ENCODE measurements around the gene MAPK8IP1. TPM values are rescaled to one million over a fixed set of nuclear protein-coding genes. Genes with fewer than 3 reads are reported as not detected.

Gene MAPK8IP1
- polyA plus RNA-seq, 1 donor from 2014 or later = 58.8 TPM

GRCh38 chr11:45899086-45899447, 13.6 kb downstream of the MAPK8IP1 start:
- Histone ChIP-seq H2AFZ (ENCODE audit: low read depth, low read length) (no peak overlapping the region), H3F3A (ENCODE audit: insufficient read depth, low read length, poor library complexity, severe bottlenecking) (no peaks in the 10 kb centered on the region), H3K27ac (ENCODE audit: low read length) (peak overlapping the region; percentile 97), H3K9ac (ENCODE audit: low read length) (peak overlapping the region; percentile 84), H3K9me2 (ENCODE audit: insufficient read depth, low read length) (no peaks in the 10 kb centered on the region), H3K9me3 (ENCODE audit: low read length) (no peaks in the 10 kb centered on the region), H3K4me2 (ENCODE audit: low read length) (peak overlapping the region; percentile 67), H3K79me2 (replicated peaks; ENCODE audit: insufficient read depth, low read length) (peaks cover 35% of the 10 kb centered on the region), H3K36me3 (ENCODE audit: insufficient read depth, low read length) (no peaks in the 10 kb centered on the region), H3K4me3 (ENCODE audit: low read length) (peak overlapping the region; percentile 86), H3K27me3 (ENCODE audit: insufficient read depth, low read depth, low read length) (no peaks in the 10 kb centered on the region), H4K20me1 (ENCODE audit: insufficient read depth) (peaks cover 3% of the 10 kb centered on the region)
- no peak for TF ChIP-seq MXI1 (conservative IDR thresholded peaks at IDR 0.05; ENCODE audit: poor library complexity, severe bottlenecking)
- TF ChIP-seq TAF1 (IDR thresholded peaks at IDR 0.05; ENCODE audit: low read depth) = no peak
- TF ChIP-seq EZH2 (IDR thresholded peaks at IDR 0.05; ENCODE audit: borderline replicate concordance, insufficient read depth, low read length, poor library complexity, severe bottlenecking) = no peak
- no peak for TF ChIP-seq RAD21 (conservative IDR thresholded peaks at IDR 0.05)
- TF ChIP-seq CTCF (IDR thresholded peaks at IDR 0.05; ENCODE audit: poor library complexity, severe bottlenecking) = no peak
- no peak for TF ChIP-seq REST (IDR thresholded peaks at IDR 0.05; ENCODE audit: borderline replicate concordance)
- no peak for TF ChIP-seq EP300 (conservative IDR thresholded peaks at IDR 0.05; ENCODE audit: poor library complexity, severe bottlenecking)
- TF ChIP-seq SMC3 (conservative IDR thresholded peaks at IDR 0.05; ENCODE audit: poor library complexity) = no peak
- TF ChIP-seq POLR2AphosphoS5 (IDR thresholded peaks at IDR 0.05) = no peak

- H3K27me3 ChIP-seq (ENCODE audit: insufficient read depth, low read depth, low read length) = no peaks in the 10 kb centered on the region
- H3K4me3 ChIP-seq (ENCODE audit: low read length) = peak overlapping the region; percentile 86
- H3K9me2 ChIP-seq (ENCODE audit: insufficient read depth, low read length) = no peaks in the 10 kb centered on the region
- peak overlapping the region; percentile 67 for H3K4me2 ChIP-seq (ENCODE audit: low read length)
- TF ChIP-seq POLR2AphosphoS5 (IDR thresholded peaks at IDR 0.05) (peak; percentile 68), RAD21 (conservative IDR thresholded peaks at IDR 0.05) (no peak), TAF1 (IDR thresholded peaks at IDR 0.05; ENCODE audit: low read depth) (peak; percentile 29), EP300 (conservative IDR thresholded peaks at IDR 0.05; ENCODE audit: poor library complexity, severe bottlenecking) (peak; percentile 80), EZH2 (IDR thresholded peaks at IDR 0.05; ENCODE audit: borderline replicate concordance, insufficient read depth, low read length, poor library complexity, severe bottlenecking) (no peak), SMC3 (conservative IDR thresholded peaks at IDR 0.05; ENCODE audit: poor library complexity) (peak; percentile 29), CTCF (IDR thresholded peaks at IDR 0.05; ENCODE audit: poor library complexity, severe bottlenecking) (no peak), MXI1 (conservative IDR thresholded peaks at IDR 0.05; ENCODE audit: poor library complexity, severe bottlenecking) (peak; percentile 82), REST (IDR thresholded peaks at IDR 0.05; ENCODE audit: borderline replicate concordance) (peak; percentile 50)
- no peak overlapping the region for H2AFZ ChIP-seq (ENCODE audit: low read depth, low read length)
- H3F3A ChIP-seq (ENCODE audit: insufficient read depth, low read length, poor library complexity, severe bottlenecking) = no peaks in the 10 kb centered on the region
- peak overlapping the region; percentile 97 for H3K27ac ChIP-seq (ENCODE audit: low read length)
- H3K36me3 ChIP-seq (ENCODE audit: insufficient read depth, low read length) = no peaks in the 10 kb centered on the region
- H3K79me2 ChIP-seq (replicated peaks; ENCODE audit: insufficient read depth, low read length) = peaks cover 35% of the 10 kb centered on the region
- H4K20me1 ChIP-seq (ENCODE audit: insufficient read depth) = peaks cover 3% of the 10 kb centered on the region
- no peaks in the 10 kb centered on the region for H3K9me3 ChIP-seq (ENCODE audit: low read length)
- H3K9ac ChIP-seq (ENCODE audit: low read length) = peak overlapping the region; percentile 84
Observed at GRCh38 chr11:45899448-45900174, 14.2 kb downstream of the MAPK8IP1 start.
